ENCODE data around the gene PLCB1. TPM values are rescaled to one million over a fixed set of nuclear protein-coding genes. Genes with fewer than 3 reads are reported as not detected.
A peak's percentile ranks its signal among the peaks of the same experiment; 100 is the strongest.

The PLCB1 gene
- total RNA-seq, 2 experiments from 2014 or later = 6.1 to 6.2 TPM

DNA sequence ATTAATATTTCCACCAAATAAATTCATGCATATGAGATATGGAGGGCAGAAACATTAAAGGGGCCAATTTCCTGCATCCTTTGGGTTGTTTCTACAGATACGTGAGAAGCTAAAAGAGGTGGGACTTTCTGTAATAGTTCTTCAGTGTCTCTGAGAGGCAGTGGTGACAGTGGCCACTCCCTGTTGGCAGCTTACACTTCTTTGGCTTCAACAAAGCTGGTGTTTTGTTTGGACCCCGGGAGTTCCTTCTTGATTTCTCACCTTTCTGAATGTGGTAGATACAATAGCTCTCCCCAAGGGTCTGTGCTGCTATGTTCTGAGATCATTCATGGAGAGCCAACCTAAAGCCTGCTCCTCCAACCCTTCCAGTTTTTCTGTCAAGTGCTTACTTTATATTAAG lies 7.8 kb downstream of the PLCB1 start:
- H3K4me1 Mint-ChIP-seq = peaks cover 6% of the 10 kb centered on the region
- POLR2A ChIA-PET = no interaction called here
- peaks cover 10% of the 10 kb centered on the region for H3K27me3 Mint-ChIP-seq
- H3K27ac Mint-ChIP-seq = no peak overlapping the region
- DNase-seq = no peak
- no peaks in the 10 kb centered on the region for H3K36me3 Mint-ChIP-seq
- no peak overlapping the region for H3K4me3 Mint-ChIP-seq
- no peaks in the 10 kb centered on the region for H3K9me3 Mint-ChIP-seq
- no peak for ATAC-seq (ENCODE audit: low read depth)

- DNase-seq = no peak
- H3K27ac Mint-ChIP-seq = no peak overlapping the region
- ATAC-seq (ENCODE audit: low read depth) = no peak
- no peak overlapping the region for H3K4me3 Mint-ChIP-seq
- POLR2A ChIA-PET = no interaction called here
- H3K36me3 Mint-ChIP-seq = no peaks in the 10 kb centered on the region
- H3K4me1 Mint-ChIP-seq = peaks cover 12% of the 10 kb centered on the region
- no peaks in the 10 kb centered on the region for H3K9me3 Mint-ChIP-seq
- peaks cover 5% of the 10 kb centered on the region for H3K27me3 Mint-ChIP-seq
These were observed 11.4 kb downstream of the PLCB1 start for GRCh38 chr20:8143474-8143873.

DNA sequence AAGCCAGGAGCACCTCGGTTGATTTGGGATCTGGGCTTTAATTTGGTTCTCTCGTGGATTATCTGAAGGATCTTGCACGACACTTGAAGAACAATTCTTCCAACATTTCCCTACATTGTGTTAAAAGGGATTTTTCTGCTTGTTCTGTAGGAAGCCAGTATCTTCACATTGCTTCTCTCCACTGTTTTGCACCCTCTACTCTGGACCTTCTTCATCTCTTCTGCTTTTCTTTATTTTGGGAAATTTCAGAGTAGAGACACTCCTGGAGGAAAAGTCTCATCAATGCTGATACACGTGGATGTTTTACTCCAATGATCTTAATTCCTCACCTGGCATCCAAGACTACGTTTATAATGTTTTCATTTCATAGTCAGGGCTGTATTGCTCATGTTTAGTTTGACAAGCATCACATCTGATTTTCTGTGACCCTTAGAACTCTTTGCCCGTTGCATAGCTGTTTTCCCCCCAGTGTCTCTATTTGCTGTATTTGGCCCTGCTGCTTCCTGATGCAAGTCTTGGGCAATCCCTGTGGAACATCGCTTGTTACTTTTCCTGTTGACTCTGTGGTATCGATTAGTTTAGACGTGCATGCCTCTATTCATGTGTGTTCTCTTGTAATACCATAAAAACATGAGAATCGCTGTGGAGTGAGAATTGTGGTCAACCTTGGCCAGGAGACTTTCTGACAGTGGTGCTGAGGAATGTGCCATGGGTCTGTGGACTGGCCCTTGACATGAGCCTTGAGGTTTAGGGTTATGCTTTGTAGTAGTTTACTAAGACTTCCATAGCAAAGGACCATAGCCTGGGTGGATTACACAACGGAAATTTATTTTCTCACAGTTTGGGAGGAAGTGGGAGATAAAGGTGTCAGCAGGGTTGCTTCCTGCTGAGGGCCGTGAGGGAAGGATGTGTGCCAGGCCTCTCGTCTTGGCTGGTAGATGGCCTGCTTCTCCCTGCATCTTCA lies 12.5 kb downstream of the PLCB1 start:
- POLR2A ChIA-PET = no interaction called here
- Mint-ChIP-seq H3K4me3 (no peak overlapping the region), H3K36me3 (no peaks in the 10 kb centered on the region), H3K9me3 (no peaks in the 10 kb centered on the region), H3K27ac (no peak overlapping the region), H3K4me1 (peaks cover 12% of the 10 kb centered on the region), H3K27me3 (peaks cover 5% of the 10 kb centered on the region)
- no peak for DNase-seq
- peak; percentile 47 for ATAC-seq (ENCODE audit: low read depth)

DNA sequence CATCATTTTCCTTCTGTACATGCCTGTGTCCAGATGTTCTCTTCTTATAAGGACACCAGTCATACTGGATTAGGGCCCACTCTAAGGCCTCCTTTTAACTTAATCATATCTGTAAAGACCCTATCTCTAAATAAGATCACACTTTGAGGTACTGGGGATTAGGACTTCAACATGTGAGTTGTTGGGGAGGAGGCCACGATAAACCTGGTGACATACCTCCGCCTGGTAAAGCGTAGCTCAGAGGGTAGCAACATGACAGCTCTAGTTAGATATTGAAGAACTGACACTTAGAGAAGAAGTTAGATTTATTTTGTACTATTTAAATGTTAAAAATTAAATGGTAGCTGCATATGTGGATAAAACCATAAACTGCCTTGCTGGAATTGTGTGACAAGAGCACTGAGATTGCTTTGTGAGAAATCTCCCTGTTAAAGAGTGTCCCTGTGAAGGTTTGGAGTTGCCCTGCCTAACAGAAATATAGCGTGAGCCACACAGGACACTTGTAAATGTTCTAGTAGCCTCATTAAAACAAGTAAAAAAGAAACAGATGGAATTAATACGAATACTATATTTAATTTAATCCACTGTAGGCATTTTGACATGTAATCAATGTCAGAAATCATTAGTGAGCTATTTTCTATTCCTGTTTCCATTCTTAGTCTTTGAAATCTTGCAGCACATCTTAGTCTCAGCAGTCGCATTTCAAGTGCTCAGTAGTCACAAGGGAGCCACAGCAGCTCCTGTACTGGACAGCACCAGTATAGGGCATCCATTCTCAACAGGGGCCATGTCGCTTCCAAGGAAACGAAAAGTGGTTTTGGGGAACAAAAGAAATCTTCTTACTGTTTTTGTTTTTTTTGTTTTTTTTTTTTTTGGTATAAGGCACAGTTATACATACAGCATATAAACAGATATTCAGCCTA lies 13.4 kb downstream of the PLCB1 start:
- Mint-ChIP-seq H3K27ac (no peak overlapping the region), H3K9me3 (no peaks in the 10 kb centered on the region), H3K4me1 (peaks cover 12% of the 10 kb centered on the region), H3K4me3 (no peak overlapping the region), H3K27me3 (peaks cover 5% of the 10 kb centered on the region), H3K36me3 (no peaks in the 10 kb centered on the region)
- ATAC-seq (ENCODE audit: low read depth) = no peak
- no peak for DNase-seq
- POLR2A ChIA-PET = no interaction called here

- H3K27ac Mint-ChIP-seq = no peak overlapping the region
- no peaks in the 10 kb centered on the region for H3K9me3 Mint-ChIP-seq
- H3K27me3 Mint-ChIP-seq = peaks cover 5% of the 10 kb centered on the region
- DNase-seq = no peak
- no peak for ATAC-seq (ENCODE audit: low read depth)
- no peak overlapping the region for H3K4me3 Mint-ChIP-seq
- peaks cover 1% of the 10 kb centered on the region for H3K36me3 Mint-ChIP-seq
- POLR2A ChIA-PET = no interaction called here
- peaks cover 15% of the 10 kb centered on the region for H3K4me1 Mint-ChIP-seq
These were observed 15.4 kb downstream of the PLCB1 start for GRCh38 chr20:8147476-8147875.

DNA sequence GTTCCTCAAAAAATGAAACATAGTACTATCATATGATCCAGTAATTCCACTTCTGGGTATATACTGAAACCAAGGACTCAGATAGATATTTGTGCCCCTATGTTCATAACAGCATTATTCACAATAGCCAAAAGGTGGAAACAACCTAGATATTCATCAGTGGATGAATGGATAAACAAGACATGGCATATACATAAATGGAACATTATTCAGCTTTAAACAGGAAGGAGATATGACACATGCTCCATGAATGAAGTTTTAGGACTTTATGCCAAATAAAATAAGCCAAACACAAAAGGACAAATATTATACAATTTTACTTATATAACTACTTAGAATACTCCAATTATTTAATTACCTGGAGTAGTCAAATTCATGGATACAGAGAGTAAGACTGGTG lies 16.4 kb downstream of the PLCB1 start:
- H3K27ac Mint-ChIP-seq = no peak overlapping the region
- DNase-seq (no peak), ATAC-seq (ENCODE audit: low read depth) (no peak)
- no peak overlapping the region for H3K4me3 Mint-ChIP-seq
- H3K4me1 Mint-ChIP-seq = peaks cover 22% of the 10 kb centered on the region
- H3K36me3 Mint-ChIP-seq = peaks cover 1% of the 10 kb centered on the region
- no peaks in the 10 kb centered on the region for H3K9me3 Mint-ChIP-seq
- POLR2A ChIA-PET = no interaction called here
- peaks cover 5% of the 10 kb centered on the region for H3K27me3 Mint-ChIP-seq

DNA sequence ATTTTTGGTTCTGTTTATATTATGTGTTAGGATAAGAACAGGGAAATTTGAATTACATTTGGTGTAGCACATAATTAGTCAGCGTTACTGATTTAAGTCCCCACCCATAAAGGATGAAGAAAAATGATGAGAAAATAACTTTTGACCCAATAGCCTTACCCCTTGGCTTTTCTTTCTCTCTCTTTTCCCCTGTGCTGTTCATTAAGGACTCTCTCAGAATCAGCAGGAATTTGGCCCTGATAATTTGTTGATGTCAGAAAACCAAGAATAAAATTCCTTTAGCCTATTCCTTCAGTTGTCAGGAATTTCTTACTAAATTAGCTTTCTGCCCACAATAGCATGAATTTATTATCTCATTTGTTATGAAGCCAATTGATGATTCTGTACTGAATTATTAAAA lies 18.5 kb downstream of the PLCB1 start:
- Mint-ChIP-seq H3K4me1 (peaks cover 24% of the 10 kb centered on the region), H3K36me3 (peaks cover 1% of the 10 kb centered on the region), H3K4me3 (no peak overlapping the region), H3K27me3 (peaks cover 5% of the 10 kb centered on the region), H3K9me3 (peaks cover 2% of the 10 kb centered on the region), H3K27ac (no peak overlapping the region)
- POLR2A ChIA-PET = no interaction called here
- ATAC-seq (ENCODE audit: low read depth) (no peak), DNase-seq (no peak)

- no peak for DNase-seq
- peaks cover 1% of the 10 kb centered on the region for H3K36me3 Mint-ChIP-seq
- POLR2A ChIA-PET = no interaction called here
- H3K4me3 Mint-ChIP-seq = no peak overlapping the region
- ATAC-seq (ENCODE audit: low read depth) = no peak
- H3K9me3 Mint-ChIP-seq = peaks cover 2% of the 10 kb centered on the region
- H3K4me1 Mint-ChIP-seq = peaks cover 28% of the 10 kb centered on the region
- H3K27me3 Mint-ChIP-seq = peaks cover 5% of the 10 kb centered on the region
- H3K27ac Mint-ChIP-seq = no peak overlapping the region
These were observed 19.3 kb downstream of the PLCB1 start for GRCh38 chr20:8151372-8151771.

GRCh38 chr20:8152183-8152582 lies 20.1 kb downstream of the PLCB1 start:
- POLR2A ChIA-PET = no interaction called here
- H3K4me3 Mint-ChIP-seq = no peak overlapping the region
- DNase-seq = no peak
- H3K27me3 Mint-ChIP-seq = peaks cover 5% of the 10 kb centered on the region
- no peak overlapping the region for H3K27ac Mint-ChIP-seq
- peaks cover 34% of the 10 kb centered on the region for H3K4me1 Mint-ChIP-seq
- peaks cover 1% of the 10 kb centered on the region for H3K36me3 Mint-ChIP-seq
- no peak for ATAC-seq (ENCODE audit: low read depth)
- H3K9me3 Mint-ChIP-seq = peaks cover 2% of the 10 kb centered on the region

DNA sequence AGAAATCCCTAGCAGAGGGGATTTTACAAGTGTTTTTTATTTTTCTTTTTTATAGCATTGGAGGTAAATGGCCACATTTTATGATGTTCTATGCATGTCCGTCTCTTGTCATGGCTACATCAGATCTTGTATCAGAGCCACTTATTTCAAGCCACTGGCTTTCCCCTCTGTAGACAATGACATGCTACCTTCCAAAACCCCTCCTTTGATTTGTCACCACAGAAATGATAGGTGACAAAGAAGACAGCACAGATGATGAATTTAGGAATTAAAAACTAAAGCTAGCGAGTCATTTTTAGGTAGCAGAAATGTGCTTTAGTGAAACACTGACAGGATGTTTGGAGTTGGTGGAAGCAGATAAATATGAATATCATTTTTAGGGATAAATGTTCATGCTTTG lies 20.8 kb downstream of the PLCB1 start:
- H3K9me3 Mint-ChIP-seq = peaks cover 2% of the 10 kb centered on the region
- no peak overlapping the region for H3K4me3 Mint-ChIP-seq
- POLR2A ChIA-PET = no interaction called here
- peaks cover 1% of the 10 kb centered on the region for H3K27me3 Mint-ChIP-seq
- peaks cover 33% of the 10 kb centered on the region for H3K4me1 Mint-ChIP-seq
- DNase-seq = no peak
- no peak for ATAC-seq (ENCODE audit: low read depth)
- H3K36me3 Mint-ChIP-seq = peaks cover 1% of the 10 kb centered on the region
- no peak overlapping the region for H3K27ac Mint-ChIP-seq

DNA sequence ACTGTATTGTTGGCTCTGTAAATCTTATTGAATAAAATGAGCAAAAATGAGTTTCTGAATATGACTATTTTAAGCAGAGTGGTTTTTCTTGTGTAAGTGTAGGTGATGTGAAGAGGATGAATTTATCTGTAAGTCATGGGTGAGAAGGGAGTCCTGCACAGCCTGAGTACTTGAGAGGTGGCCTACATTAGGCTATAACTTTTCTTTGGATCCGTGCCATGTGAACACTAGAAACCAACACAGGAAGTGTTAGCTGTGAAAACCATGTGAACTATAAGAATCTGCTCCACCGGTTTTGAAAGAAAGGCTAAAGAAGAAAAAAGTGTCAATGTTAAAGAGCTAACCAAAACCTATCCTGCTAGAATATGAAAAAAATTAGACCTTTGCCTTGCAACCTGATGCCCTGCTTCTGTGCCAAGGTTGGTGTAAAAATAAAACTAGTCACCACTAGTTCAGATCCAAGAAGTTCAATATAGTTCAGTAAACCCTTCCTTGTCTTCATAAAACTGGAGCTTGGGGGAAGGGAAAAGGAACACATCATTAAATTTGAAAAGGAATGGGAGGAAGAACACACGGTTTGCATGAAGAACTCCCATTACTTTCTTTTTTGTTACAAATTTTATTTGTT lies 21.3 kb downstream of the PLCB1 start:
- POLR2A ChIA-PET = no interaction called here
- no peak for DNase-seq
- peaks cover 2% of the 10 kb centered on the region for H3K9me3 Mint-ChIP-seq
- no peak overlapping the region for H3K4me3 Mint-ChIP-seq
- H3K4me1 Mint-ChIP-seq = peaks cover 33% of the 10 kb centered on the region
- no peak for ATAC-seq (ENCODE audit: low read depth)
- H3K36me3 Mint-ChIP-seq = peaks cover 3% of the 10 kb centered on the region
- no peaks in the 10 kb centered on the region for H3K27me3 Mint-ChIP-seq
- no peak overlapping the region for H3K27ac Mint-ChIP-seq

- H3K36me3 Mint-ChIP-seq = peaks cover 4% of the 10 kb centered on the region
- peak overlapping the region; percentile 21 for H3K27ac Mint-ChIP-seq
- no peaks in the 10 kb centered on the region for H3K27me3 Mint-ChIP-seq
- POLR2A ChIA-PET = no interaction called here
- no peak overlapping the region for H3K4me3 Mint-ChIP-seq
- no peak for DNase-seq
- peaks cover 33% of the 10 kb centered on the region for H3K4me1 Mint-ChIP-seq
- ATAC-seq (ENCODE audit: low read depth) = no peak
- peaks cover 2% of the 10 kb centered on the region for H3K9me3 Mint-ChIP-seq
These were observed 22.6 kb downstream of the PLCB1 start for GRCh38 chr20:8154638-8155037.

DNA sequence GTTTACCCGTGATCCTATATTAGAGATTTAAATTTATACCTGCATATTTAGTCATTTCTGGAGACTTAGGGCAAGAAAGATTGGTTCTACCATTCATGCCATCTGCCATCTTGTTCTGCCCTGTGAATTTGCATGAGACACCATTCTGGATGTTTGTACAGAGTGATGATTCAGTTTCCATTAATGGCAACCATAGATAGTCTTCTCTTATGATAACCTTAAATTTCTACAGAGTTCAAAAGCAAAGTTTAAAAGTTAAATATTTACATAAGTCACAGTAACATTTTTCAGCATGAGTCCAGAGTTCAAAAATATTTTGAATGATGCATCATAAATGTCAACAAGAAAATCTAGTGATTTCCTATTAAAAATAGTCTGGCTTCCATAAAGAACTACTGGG lies 23.2 kb downstream of the PLCB1 start:
- Mint-ChIP-seq H3K4me3 (no peak overlapping the region), H3K27me3 (peaks cover 1% of the 10 kb centered on the region), H3K4me1 (peaks cover 33% of the 10 kb centered on the region), H3K9me3 (peaks cover 6% of the 10 kb centered on the region), H3K36me3 (peaks cover 7% of the 10 kb centered on the region), H3K27ac (no peak overlapping the region)
- POLR2A ChIA-PET = no interaction called here
- no peak for DNase-seq
- no peak for ATAC-seq (ENCODE audit: low read depth)

Measured in activated naive CD8-positive, alpha-beta T cell treated with anti-CD3 and anti-CD28 coated beads, Interleukin-2, amount 10 ng/mL, durations not matched to agents 7 days and 5 days (primary cell).